Measurements from ENCODE around the gene TBL1X.
A peak's percentile ranks its signal among the peaks of the same experiment; 100 is the strongest.

The TBL1X gene

GRCh38 chrX:9677098-9677739, 212.4 kb downstream of the TBL1X start:
- no peak for DNase-seq

- DNase-seq, result no peak
These were observed 213.5 kb downstream of the TBL1X start for GRCh38 chrX:9678215-9678965.

GRCh38 chrX:9681011-9681410, 216.2 kb downstream of the TBL1X start:
- DNase-seq, result no peak

- no peak for DNase-seq
These were observed 216.6 kb downstream of the TBL1X start for GRCh38 chrX:9681422-9681821.

- DNase-seq, result no peak
These were observed 217.6 kb downstream of the TBL1X start for GRCh38 chrX:9682456-9682855.

GRCh38 chrX:9682861-9683260, 218.0 kb downstream of the TBL1X start:
- DNase-seq, result no peak

GRCh38 chrX:9683350-9683749, 218.5 kb downstream of the TBL1X start:
- DNase-seq, result no peak

GRCh38 chrX:9687899-9688298, 223.0 kb downstream of the TBL1X start:
- no peak for DNase-seq

- DNase-seq, result no peak
These were observed 224.0 kb downstream of the TBL1X start for GRCh38 chrX:9688833-9689232.

GRCh38 chrX:9690046-9690445, 225.2 kb downstream of the TBL1X start:
- DNase-seq, result no peak

- DNase-seq, result no peak
These were observed 228.6 kb downstream of the TBL1X start for GRCh38 chrX:9693307-9694001.

- DNase-seq, result no peak
These were observed 233.7 kb downstream of the TBL1X start for GRCh38 chrX:9698576-9698975.

- no peak for DNase-seq
These were observed 235.7 kb downstream of the TBL1X start for GRCh38 chrX:9700555-9700954.

GRCh38 chrX:9701790-9702189, 236.9 kb downstream of the TBL1X start:
- no peak for DNase-seq

GRCh38 chrX:9703406-9703805, 238.5 kb downstream of the TBL1X start:
- DNase-seq, result no peak

GRCh38 chrX:9704876-9705465, 240.1 kb downstream of the TBL1X start:
- no peak for DNase-seq

- DNase-seq, result no peak
These were observed 241.6 kb downstream of the TBL1X start for GRCh38 chrX:9706421-9706820.

GRCh38 chrX:9707306-9708033, 242.6 kb downstream of the TBL1X start:
- no peak for DNase-seq

GRCh38 chrX:9708086-9708485, 243.2 kb downstream of the TBL1X start:
- no peak for DNase-seq

GRCh38 chrX:9708923-9709553, 244.2 kb downstream of the TBL1X start:
- peak; percentile 58 for DNase-seq

GRCh38 chrX:9710332-9710731, 245.5 kb downstream of the TBL1X start:
- DNase-seq, result no peak

- no peak for DNase-seq
These were observed 252.5 kb downstream of the TBL1X start for GRCh38 chrX:9717376-9717775.

- no peak for DNase-seq
These were observed 259.9 kb downstream of the TBL1X start for GRCh38 chrX:9724711-9725110.

All from 8988T (cell line).